ENCODE measurements around the gene GTF2F2.

The GTF2F2 gene, protein sequence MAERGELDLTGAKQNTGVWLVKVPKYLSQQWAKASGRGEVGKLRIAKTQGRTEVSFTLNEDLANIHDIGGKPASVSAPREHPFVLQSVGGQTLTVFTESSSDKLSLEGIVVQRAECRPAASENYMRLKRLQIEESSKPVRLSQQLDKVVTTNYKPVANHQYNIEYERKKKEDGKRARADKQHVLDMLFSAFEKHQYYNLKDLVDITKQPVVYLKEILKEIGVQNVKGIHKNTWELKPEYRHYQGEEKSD

GRCh38 chr13:45119991-45120864 is at the start of gene GTF2F2:
Gene GTF2F2, plus strand, starts transcription at chr13:45120510. Its CDS starts 146 bp downstream, at chr13:45120656.
- FAIRE-seq, result no peak
- peak; percentile 88 for DNase-seq (ENCODE audit: low spot score)

DNA sequence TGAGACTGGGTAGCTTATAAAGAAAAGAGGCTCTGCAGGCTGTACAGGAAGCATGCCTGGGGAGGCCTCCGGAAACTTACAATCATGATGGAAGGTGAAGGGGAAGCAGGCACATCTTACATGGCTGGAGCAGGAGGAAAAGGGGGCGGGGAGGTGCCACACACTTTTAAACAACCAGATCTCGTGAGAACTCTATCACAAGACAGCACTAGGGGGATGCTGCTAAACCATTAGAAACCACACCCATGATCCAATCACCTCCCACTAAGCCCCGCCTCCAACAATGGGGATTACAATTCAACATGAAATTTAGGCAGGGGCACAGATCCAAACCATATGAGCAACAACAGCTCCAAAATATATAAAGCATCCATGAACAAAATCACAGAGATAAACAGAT is 46.5 kb upstream of the GTF2F2 start:
- FAIRE-seq (no peak), DNase-seq (ENCODE audit: low spot score) (no peak)

DNA sequence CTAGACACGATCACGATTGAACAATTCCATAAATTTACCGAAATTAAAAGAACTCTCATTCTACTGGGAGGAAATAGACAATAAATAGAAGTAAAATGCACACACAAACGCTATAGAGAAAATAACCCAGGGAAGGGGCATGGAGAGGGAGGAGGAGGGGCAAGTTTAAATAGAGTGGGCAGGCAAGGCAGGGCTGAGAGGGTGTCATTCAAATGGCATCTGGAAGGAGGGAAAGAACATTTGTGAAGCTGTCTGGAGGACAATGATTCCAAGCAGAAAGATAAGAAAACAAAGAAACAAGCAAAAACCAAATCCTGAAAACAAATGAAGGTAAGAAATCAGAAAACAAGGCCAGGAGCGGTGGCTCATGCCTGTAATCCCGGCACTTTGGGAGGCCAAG is 45.6 kb upstream of the GTF2F2 start:
- DNase-seq (ENCODE audit: low spot score) (no peak), FAIRE-seq (no peak)

- DNase-seq (ENCODE audit: low spot score), result no peak
- no peak for FAIRE-seq
Observed at GRCh38 chr13:45078003-45078402, 42.3 kb upstream of the GTF2F2 start.

DNA sequence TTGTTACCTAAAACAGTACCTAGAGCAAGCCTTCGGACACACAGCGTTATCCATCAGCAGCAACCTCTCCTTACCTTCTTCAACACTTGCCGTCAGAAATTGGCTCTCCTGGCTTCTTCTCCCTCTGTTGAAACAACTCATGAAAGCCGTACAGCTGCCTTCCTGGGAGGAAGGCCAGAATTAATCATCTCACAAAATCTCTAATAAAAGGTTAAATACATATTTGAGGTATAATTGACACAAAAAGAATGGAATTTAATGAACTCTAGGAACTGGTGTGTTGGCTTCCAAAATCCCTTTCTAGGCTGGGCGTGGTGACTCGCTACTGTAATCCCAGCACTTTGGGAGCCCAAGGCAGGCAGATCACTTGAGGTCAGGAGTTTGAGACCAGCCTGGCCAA is 37.3 kb upstream of the GTF2F2 start:
- DNase-seq (ENCODE audit: low spot score) (peak; percentile 20), FAIRE-seq (no peak)

DNA sequence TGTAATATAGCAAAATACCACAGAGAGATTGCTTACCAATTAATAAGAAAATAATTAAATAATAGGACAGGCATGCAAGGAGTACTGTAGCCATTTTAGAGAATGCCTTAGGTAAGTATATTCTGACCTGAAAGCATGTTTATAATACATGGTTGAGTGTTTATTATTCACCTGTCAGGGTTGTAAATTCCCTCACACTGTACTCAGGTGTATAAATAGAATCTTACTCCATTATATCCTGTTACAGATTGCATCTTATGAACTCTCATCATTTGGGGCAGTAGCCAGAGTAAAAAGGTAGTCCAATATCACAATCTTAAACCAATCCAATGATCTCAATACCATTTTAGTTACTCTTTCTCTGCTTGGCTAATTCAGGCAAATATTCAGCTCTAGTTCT is 35.8 kb upstream of the GTF2F2 start:
- no peak for FAIRE-seq

GRCh38 chr13:45086484-45086883 is 33.8 kb upstream of the GTF2F2 start:
- no peak for FAIRE-seq
- DNase-seq (ENCODE audit: low spot score), result no peak

More for the DNA sequence above, 35.8 kb upstream of the GTF2F2 start:
- DNase-seq (ENCODE audit: low spot score), result no peak

DNA sequence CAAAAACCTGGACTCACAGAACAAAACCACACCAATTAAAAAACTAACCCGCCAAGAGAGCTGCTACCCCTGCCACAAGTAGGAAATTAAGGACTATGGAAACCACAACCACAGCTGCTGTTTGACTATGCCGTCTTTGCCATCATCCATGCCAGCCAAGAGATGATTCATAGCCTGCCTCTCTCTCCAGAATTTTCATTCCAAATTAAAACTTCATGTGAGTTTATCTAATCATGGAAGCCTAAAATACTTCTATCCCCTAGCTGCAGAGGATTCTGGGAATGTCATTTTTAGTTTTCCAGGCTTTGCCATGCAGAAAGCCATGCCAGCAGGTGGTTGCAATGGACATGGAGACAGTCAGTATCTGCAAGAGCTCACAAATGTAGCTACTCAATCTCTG is 27.6 kb upstream of the GTF2F2 start:
- DNase-seq (ENCODE audit: low spot score) (peak; percentile 48), FAIRE-seq (no peak)

DNA sequence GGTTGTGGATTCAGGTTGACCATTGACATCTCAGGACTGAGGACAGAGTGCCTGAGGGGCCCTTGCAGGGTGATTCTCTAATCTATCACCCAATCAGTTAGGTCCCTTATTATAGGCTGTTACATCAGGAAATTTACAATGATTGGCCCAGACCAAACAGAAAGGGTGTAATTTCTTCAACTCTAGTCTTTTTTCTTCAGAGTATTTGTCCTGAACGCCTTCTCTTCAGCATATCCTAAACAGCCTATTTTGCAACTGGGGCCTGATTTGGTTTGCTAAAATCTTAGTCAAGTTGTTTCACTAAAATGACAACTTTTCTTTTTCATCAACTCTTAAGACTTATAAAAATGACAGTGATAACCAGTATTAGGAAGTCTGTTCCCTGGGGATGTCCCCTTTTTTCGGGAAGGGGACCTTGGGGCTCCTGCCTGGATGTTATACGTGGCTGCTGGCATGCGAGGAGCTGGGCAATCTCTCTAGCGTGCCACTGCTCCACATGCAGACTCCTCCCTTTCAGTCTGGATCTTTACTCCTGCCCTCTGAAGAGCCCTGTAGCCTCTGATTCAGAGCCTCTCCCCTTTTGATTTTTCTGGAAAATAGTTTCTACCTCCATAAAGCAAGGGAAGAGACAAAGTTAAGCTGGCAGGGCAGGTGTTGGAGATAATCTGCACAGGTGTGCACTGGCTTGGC is 19.6 kb upstream of the GTF2F2 start:
- FAIRE-seq, result no peak
- no peak for DNase-seq (ENCODE audit: low spot score)

- FAIRE-seq, result no peak
Observed at GRCh38 chr13:45101327-45102018, 18.8 kb upstream of the GTF2F2 start.

GRCh38 chr13:45102136-45102507 is 18.2 kb upstream of the GTF2F2 start:
- no peak for FAIRE-seq

More at GRCh38 chr13:45101327-45102018, 18.8 kb upstream of the GTF2F2 start:
- no peak for DNase-seq (ENCODE audit: low spot score)

DNA sequence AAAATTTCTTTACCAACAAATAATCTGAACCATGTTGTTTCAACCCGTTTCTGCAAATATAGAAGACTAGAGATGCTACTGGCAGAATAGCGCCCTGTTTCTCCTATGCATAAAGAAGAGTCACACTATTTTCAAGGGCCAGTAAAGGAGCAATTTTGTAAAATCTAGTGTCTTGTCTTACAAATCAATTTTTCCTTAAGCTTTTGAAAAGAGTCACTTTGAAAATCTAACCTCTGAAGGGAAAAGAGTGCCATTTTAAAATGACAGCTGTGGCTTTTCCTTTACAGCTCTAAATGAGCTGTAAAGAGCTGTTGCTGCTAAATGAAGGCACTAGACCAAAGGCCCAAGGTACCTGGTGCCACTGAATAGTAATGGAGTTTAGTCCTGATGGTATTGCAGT is 16.9 kb upstream of the GTF2F2 start:
- no peak for DNase-seq (ENCODE audit: low spot score)
- no peak for FAIRE-seq

More at GRCh38 chr13:45102136-45102507, 18.2 kb upstream of the GTF2F2 start:
- DNase-seq (ENCODE audit: low spot score), result no peak

GRCh38 chr13:45104261-45104660 is 16.0 kb upstream of the GTF2F2 start:
- no peak for FAIRE-seq
- no peak for DNase-seq (ENCODE audit: low spot score)

DNA sequence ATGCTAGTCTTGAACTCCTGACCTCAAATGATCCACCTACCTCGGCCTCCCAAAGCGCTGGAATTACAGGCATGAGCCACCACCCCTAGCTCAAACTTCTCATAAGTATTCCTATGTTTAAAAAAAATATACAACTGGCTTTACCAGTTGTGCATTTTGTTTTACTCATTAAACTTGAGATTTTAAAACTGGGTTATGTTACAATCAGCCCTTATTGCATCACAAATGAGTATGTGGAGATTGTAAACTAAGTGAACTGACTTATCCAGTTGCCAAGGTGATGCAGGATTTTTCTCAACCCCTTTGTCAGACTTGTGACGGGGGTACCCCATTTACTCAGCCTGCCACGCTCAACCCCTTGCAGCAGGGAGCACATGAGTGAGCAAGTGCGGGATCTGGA is 14.4 kb upstream of the GTF2F2 start:
- no peak for FAIRE-seq
- no peak for DNase-seq (ENCODE audit: low spot score)

DNA sequence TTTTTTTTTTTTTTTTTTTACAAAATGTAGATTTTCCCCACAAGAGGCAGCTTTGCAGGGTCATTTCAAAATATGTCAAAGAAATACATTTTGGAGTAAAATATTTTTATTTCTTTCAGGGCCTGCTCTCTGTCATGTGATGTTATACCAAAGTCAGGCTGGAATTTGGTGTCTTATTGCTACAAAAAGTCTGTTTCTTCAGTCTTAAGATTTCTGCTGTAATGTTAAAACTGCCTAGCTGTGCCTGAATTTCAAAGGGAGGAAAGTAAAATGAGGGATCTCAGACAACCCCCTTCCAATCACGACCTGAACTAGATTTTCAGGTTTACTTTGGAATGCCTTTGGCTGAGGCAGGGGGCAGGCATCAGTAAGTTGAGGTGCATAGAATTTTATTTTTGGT is 12.8 kb upstream of the GTF2F2 start:
- DNase-seq (ENCODE audit: low spot score) (no peak), FAIRE-seq (no peak)

GRCh38 chr13:45108716-45109101 is 11.6 kb upstream of the GTF2F2 start:
- DNase-seq (ENCODE audit: low spot score) (no peak), FAIRE-seq (no peak)

GRCh38 chr13:45109102-45109720 is 11.1 kb upstream of the GTF2F2 start:
- FAIRE-seq (no peak), DNase-seq (ENCODE audit: low spot score) (no peak)

GRCh38 chr13:45113233-45114224 is 6.8 kb upstream of the GTF2F2 start:
- DNase-seq (ENCODE audit: low spot score), result no peak
- FAIRE-seq, result no peak

GRCh38 chr13:45119469-45119990 is 780 bp upstream of the GTF2F2 start:
- peak; percentile 12 for DNase-seq (ENCODE audit: low spot score)
- FAIRE-seq, result no peak

Measured in urothelium cell line (cell line).